ENCODE results near the gene SLC16A3.
"Not testable (repeated sequence)": the region's sequence is repeated elsewhere in the genome, so short reads cannot be mapped to it uniquely, and the experiment has no call there.

SLC16A3 gene

GRCh38 chr17:82204831-82205719, 23.8 kb upstream of the SLC16A3 start:
- H3K27me3 ChIP-seq (ENCODE audit: insufficient read depth, low read length, poor library complexity, severe bottlenecking): no peaks in the 10 kb centered on the region
- H4K20me1 ChIP-seq (ENCODE audit: insufficient read depth, low read length, poor library complexity, severe bottlenecking): peaks cover under 1% of the 10 kb centered on the region
- TF ChIP-seq CTCF (conservative IDR thresholded peaks at IDR 0.05; ENCODE audit: low read length): no peak
- TF ChIP-seq EZH2phosphoT487 (IDR thresholded peaks at IDR 0.05; ENCODE audit: borderline replicate concordance): no peak
- no peak overlapping the region for H2AFZ ChIP-seq (ENCODE audit: low read length)
- 0 out of 2 replicates have a peak, but pooled peaks cover 2% of the 10 kb centered on the region for H3F3A ChIP-seq (ENCODE audit: low read depth)
- peak overlapping the region; percentile 76 for H3K4me2 ChIP-seq (ENCODE audit: low read depth, low read length, poor library complexity, severe bottlenecking)
- no peaks in the 10 kb centered on the region for H3K36me3 ChIP-seq (ENCODE audit: insufficient read depth, low read length)
- no peak overlapping the region for H3K9ac ChIP-seq (ENCODE audit: low read depth, low read length, poor library complexity, severe bottlenecking)
- H3K9me2 ChIP-seq (replicated peaks; ENCODE audit: low read depth, low read length): no peaks in the 10 kb centered on the region
- H3K9me3 ChIP-seq (ENCODE audit: insufficient read depth, low read depth, low read length): no peaks in the 10 kb centered on the region
- H3K4me1 ChIP-seq (ENCODE audit: insufficient read depth, low read length, poor library complexity, severe bottlenecking): peaks cover 35% of the 10 kb centered on the region
- H3K79me2 ChIP-seq (ENCODE audit: insufficient read depth, low read length): peaks cover 5% of the 10 kb centered on the region
- H3K4me3 ChIP-seq (ENCODE audit: low read length, poor library complexity, severe bottlenecking): peak overlapping the region; percentile 60

- peak; percentile 92 for TF ChIP-seq CTCF (conservative IDR thresholded peaks at IDR 0.05; ENCODE audit: low read length)
- TF ChIP-seq EZH2phosphoT487 (IDR thresholded peaks at IDR 0.05; ENCODE audit: borderline replicate concordance): no peak
- H3F3A ChIP-seq (ENCODE audit: low read depth): no peaks in the 10 kb centered on the region
- no peaks in the 10 kb centered on the region for H3K9me3 ChIP-seq (ENCODE audit: insufficient read depth, low read depth, low read length)
- H3K9ac ChIP-seq (ENCODE audit: low read depth, low read length, poor library complexity, severe bottlenecking): peak overlapping the region; percentile 65
- H3K36me3 ChIP-seq (ENCODE audit: insufficient read depth, low read length): no peaks in the 10 kb centered on the region
- peak overlapping the region; percentile 60 for H3K4me3 ChIP-seq (ENCODE audit: low read length, poor library complexity, severe bottlenecking)
- H3K4me2 ChIP-seq (ENCODE audit: low read depth, low read length, poor library complexity, severe bottlenecking): peak overlapping the region; percentile 76
- 0 out of 2 replicates have a peak, but pooled peaks cover under 1% of the 10 kb centered on the region for H3K79me2 ChIP-seq (ENCODE audit: insufficient read depth, low read length)
- H2AFZ ChIP-seq (ENCODE audit: low read length): peak overlapping the region; percentile 87
- no peaks in the 10 kb centered on the region for H3K9me2 ChIP-seq (replicated peaks; ENCODE audit: low read depth, low read length)
- H3K27me3 ChIP-seq (ENCODE audit: insufficient read depth, low read length, poor library complexity, severe bottlenecking): no peaks in the 10 kb centered on the region
- no peaks in the 10 kb centered on the region for H4K20me1 ChIP-seq (ENCODE audit: insufficient read depth, low read length, poor library complexity, severe bottlenecking)
- H3K4me1 ChIP-seq (ENCODE audit: insufficient read depth, low read length, poor library complexity, severe bottlenecking): peaks cover 32% of the 10 kb centered on the region
Measured at GRCh38 chr17:82205720-82206508, 22.9 kb upstream of the SLC16A3 start.

GRCh38 chr17:82210655-82211054, 18.2 kb upstream of the SLC16A3 start:
- not testable (repeated sequence) for H4K20me1 ChIP-seq (ENCODE audit: insufficient read depth, low read length, poor library complexity, severe bottlenecking); H3F3A ChIP-seq (ENCODE audit: low read depth); H3K4me3 ChIP-seq (ENCODE audit: low read length, poor library complexity, severe bottlenecking); H3K36me3 ChIP-seq (ENCODE audit: insufficient read depth, low read length); H3K9me3 ChIP-seq (ENCODE audit: insufficient read depth, low read depth, low read length); H3K27me3 ChIP-seq (ENCODE audit: insufficient read depth, low read length, poor library complexity, severe bottlenecking); H3K9me2 ChIP-seq (replicated peaks; ENCODE audit: low read depth, low read length); H3K9ac ChIP-seq (ENCODE audit: low read depth, low read length, poor library complexity, severe bottlenecking); H2AFZ ChIP-seq (ENCODE audit: low read length); H3K4me2 ChIP-seq (ENCODE audit: low read depth, low read length, poor library complexity, severe bottlenecking)
- Histone ChIP-seq H3K79me2 (ENCODE audit: insufficient read depth, low read length) (peaks cover 12% of the 10 kb centered on the region; the same call in 1 of the 2 replicates), H3K4me1 (ENCODE audit: insufficient read depth, low read length, poor library complexity, severe bottlenecking) (peaks cover 26% of the 10 kb centered on the region)
